Measurements from ENCODE around the gene SCGB1A1.

DNA sequence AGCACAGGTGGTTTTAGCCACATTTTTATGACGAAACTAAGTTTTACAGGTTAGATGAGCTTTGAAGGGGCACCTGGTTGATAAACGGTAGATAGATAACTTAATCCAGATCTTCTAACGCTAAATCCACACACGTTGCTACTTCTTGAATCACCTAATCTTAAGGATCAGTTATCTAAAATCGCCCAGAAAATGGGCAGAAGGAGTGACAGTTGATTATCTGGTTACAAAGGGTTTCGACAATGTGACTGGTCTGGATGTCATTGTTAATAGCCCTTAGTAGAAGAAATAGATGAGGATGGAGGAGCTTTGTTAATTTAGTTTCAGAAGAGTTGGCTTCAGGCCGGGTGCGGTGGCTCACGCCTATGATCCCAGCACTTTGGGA lies 43.7 kb downstream of the SCGB1A1 start:
- TF ChIP-seq, protein P1, sequence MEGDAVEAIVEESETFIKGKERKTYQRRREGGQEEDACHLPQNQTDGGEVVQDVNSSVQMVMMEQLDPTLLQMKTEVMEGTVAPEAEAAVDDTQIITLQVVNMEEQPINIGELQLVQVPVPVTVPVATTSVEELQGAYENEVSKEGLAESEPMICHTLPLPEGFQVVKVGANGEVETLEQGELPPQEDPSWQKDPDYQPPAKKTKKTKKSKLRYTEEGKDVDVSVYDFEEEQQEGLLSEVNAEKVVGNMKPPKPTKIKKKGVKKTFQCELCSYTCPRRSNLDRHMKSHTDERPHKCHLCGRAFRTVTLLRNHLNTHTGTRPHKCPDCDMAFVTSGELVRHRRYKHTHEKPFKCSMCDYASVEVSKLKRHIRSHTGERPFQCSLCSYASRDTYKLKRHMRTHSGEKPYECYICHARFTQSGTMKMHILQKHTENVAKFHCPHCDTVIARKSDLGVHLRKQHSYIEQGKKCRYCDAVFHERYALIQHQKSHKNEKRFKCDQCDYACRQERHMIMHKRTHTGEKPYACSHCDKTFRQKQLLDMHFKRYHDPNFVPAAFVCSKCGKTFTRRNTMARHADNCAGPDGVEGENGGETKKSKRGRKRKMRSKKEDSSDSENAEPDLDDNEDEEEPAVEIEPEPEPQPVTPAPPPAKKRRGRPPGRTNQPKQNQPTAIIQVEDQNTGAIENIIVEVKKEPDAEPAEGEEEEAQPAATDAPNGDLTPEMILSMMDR (IDR thresholded peaks at IDR 0.05): no peak
- no peak for TF ChIP-seq EP300 (IDR thresholded peaks at IDR 0.05)
- no peak for TF ChIP-seq POLR2AphosphoS5 (IDR thresholded peaks at IDR 0.05)
- no peak for TF ChIP-seq POLR2A (IDR thresholded peaks at IDR 0.05)

Data from sigmoid colon (tissue), 4 donors.